Epithelial cell of proximal tubule (primary cell): ENCODE results near the gene FCAMR. TPM values are rescaled to one million over a fixed set of nuclear protein-coding genes. Genes with fewer than 3 reads are reported as not detected.

Experiments
- DNase-seq: peaks from one replicate; pipeline ENCODE4 v3.0.0-alpha.2; 2011; ENCODE audit warnings: low read depth
- H3K4me3 ChIP-seq: 2 replicates; pipeline ENCODE4 v1.5.1; 2011; ENCODE audit warnings: low read depth, mild to moderate bottlenecking, low read length
- CTCF ChIP-seq: conservative IDR thresholded peaks from 2 replicates; pipeline ENCODE4 v1.5.1; 2012; ENCODE audit warnings: low read depth, mild to moderate bottlenecking, low read length
- total RNA-seq: library from RNA; depleted of rRNA; stranded (reverse); fragments of >200 nt; gene quantifications from 2 replicates; pipeline ENCODE4 v1.2.3, GENCODE V29; 2015

Gene FCAMR
- total RNA-seq, 1 donor from 2014 or later: 0.29 TPM

- DNase-seq: no peak
- TF ChIP-seq CTCF: peak; percentile 93
- H3K4me3 ChIP-seq: no peak overlapping the region
Measured at GRCh38 chr1:206982216-206982615, 12.0 kb upstream of the FCAMR start.

GRCh38 chr1:206979379-206980043, 9.3 kb upstream of the FCAMR start:
- H3K4me3 ChIP-seq: no peak overlapping the region
- peak; percentile 87 for TF ChIP-seq CTCF
- DNase-seq: no peak

GRCh38 chr1:206978259-206978658, 8.0 kb upstream of the FCAMR start:
- DNase-seq: no peak
- no peak overlapping the region for H3K4me3 ChIP-seq
- TF ChIP-seq CTCF: no peak

- no peak for DNase-seq
- no peak for TF ChIP-seq CTCF
- H3K4me3 ChIP-seq: no peak overlapping the region
Measured at GRCh38 chr1:206975306-206975705, 5.0 kb upstream of the FCAMR start.

GRCh38 chr1:206974140-206974539, 3.9 kb upstream of the FCAMR start:
- no peak for TF ChIP-seq CTCF
- H3K4me3 ChIP-seq: no peak overlapping the region
- no peak for DNase-seq

- no peak for TF ChIP-seq CTCF
- H3K4me3 ChIP-seq: no peak overlapping the region
- no peak for DNase-seq
Measured at GRCh38 chr1:206972728-206973127, 2.5 kb upstream of the FCAMR start.

GRCh38 chr1:206971029-206971655, 882 bp upstream of the FCAMR start:
- DNase-seq: no peak
- TF ChIP-seq CTCF: no peak
- no peak overlapping the region for H3K4me3 ChIP-seq
